Kidney epithelial cell (primary cell): ENCODE results near the gene REXO5. TPM values are rescaled to one million over a fixed set of nuclear protein-coding genes. Genes with fewer than 3 reads are reported as not detected.
A peak's percentile ranks its signal among the peaks of the same experiment; 100 is the strongest.
"Not testable (repeated sequence)": the region's sequence is repeated elsewhere in the genome, so short reads cannot be mapped to it uniquely, and the experiment has no call there.

ENCODE experiments used
- DNase-seq: peaks from one replicate; pipeline ENCODE4 v3.0.0-alpha.2; 2010; ENCODE audit warnings: low read depth
- H3K27me3 ChIP-seq: 2 replicates; pipeline ENCODE4 v1.6.0; 2011; ENCODE audit warnings: low read length; ENCODE audit not compliant: control insufficient read depth, insufficient read depth
- H3K36me3 ChIP-seq: 2 replicates; pipeline ENCODE4 v1.5.1; 2011; ENCODE audit warnings: low read length; ENCODE audit not compliant: control insufficient read depth, insufficient read depth
- H3K4me3 ChIP-seq: 2 replicates; pipeline ENCODE4 v1.5.1; 2011; ENCODE audit warnings: low read depth, mild to moderate bottlenecking, control low read depth, low read length
- total RNA-seq: library from RNA; depleted of rRNA; stranded (reverse); fragments of >200 nt; gene quantifications from 2 replicates; pipeline ENCODE4 v1.2.3, GENCODE V29; 2015
- TF ChIP-seq, protein P1 (sequence below): IDR thresholded peaks from 2 replicates; pipeline ENCODE4 v1.5.1; 2011; ENCODE audit warnings: mild to moderate bottlenecking, moderate library complexity, low read length, control low read depth, inconsistent platforms; ENCODE audit not compliant: insufficient read depth, poor library complexity, severe bottlenecking

REXO5 gene
- total RNA-seq, 1 donor from 2014 or later = 2.7 TPM

DNA sequence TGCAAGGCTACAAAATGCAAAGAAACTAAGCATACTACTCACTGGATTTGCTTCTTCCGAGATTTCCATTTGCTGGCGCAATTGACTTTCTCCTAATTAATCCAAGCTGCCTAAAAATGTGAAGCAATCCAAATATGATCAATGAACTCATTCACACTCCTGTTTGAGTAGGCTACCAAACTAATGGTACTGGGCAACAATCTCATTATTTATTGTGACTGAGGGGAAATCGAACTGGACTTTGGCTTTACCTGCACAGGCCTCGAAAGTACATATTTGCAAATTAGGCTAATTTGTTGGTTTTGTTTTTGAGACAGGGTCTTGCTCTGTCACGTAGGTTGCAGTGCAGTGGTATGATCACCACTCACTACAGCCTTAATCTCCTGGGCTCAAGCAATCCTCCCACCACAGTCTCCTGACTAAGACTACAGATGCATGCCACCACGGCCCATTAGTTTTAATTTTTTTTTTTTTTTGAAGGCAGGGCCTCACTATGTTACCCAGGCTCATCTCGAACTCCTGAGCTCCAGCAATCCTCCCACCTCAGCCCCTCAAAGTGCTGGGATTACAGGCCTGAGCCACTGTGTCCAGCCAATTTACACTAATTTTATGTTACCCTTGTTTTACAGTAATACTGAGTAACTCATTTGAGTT, 2.6 kb upstream of the REXO5 start:
- TF ChIP-seq, protein P1, sequence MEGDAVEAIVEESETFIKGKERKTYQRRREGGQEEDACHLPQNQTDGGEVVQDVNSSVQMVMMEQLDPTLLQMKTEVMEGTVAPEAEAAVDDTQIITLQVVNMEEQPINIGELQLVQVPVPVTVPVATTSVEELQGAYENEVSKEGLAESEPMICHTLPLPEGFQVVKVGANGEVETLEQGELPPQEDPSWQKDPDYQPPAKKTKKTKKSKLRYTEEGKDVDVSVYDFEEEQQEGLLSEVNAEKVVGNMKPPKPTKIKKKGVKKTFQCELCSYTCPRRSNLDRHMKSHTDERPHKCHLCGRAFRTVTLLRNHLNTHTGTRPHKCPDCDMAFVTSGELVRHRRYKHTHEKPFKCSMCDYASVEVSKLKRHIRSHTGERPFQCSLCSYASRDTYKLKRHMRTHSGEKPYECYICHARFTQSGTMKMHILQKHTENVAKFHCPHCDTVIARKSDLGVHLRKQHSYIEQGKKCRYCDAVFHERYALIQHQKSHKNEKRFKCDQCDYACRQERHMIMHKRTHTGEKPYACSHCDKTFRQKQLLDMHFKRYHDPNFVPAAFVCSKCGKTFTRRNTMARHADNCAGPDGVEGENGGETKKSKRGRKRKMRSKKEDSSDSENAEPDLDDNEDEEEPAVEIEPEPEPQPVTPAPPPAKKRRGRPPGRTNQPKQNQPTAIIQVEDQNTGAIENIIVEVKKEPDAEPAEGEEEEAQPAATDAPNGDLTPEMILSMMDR = no peak
- Histone ChIP-seq H3K27me3 (no peaks in the 10 kb centered on the region), H3K4me3 (no peak overlapping the region), H3K36me3 (no peaks in the 10 kb centered on the region)
- DNase-seq = no peak

DNA sequence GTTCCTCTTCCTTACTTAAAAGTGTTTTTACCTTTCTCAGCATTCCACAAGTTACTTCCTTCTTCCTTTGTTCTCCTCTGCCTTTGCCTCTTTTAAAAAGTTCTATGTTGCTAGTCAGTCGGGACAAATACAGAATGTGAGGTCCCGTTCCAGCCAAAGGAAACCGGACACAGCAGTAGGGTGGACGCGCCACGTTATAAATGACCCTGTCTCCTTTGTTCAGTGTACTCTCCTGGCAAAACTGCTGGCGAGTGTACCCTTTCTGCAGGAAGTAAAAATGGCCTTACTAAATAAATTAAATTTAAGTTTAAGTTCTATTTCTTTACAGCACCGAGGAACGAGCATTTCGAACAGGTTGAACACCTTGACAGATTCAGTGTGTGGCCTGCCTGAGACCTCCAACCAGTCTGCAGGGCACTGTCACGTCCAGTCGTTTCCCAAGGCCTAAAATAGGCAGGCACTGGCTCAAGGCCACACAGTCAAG, 601 bp upstream of the REXO5 start:
- not testable (repeated sequence) for H3K27me3 ChIP-seq, H3K36me3 ChIP-seq, DNase-seq
- peak overlapping the region; percentile 79 for H3K4me3 ChIP-seq

DNA sequence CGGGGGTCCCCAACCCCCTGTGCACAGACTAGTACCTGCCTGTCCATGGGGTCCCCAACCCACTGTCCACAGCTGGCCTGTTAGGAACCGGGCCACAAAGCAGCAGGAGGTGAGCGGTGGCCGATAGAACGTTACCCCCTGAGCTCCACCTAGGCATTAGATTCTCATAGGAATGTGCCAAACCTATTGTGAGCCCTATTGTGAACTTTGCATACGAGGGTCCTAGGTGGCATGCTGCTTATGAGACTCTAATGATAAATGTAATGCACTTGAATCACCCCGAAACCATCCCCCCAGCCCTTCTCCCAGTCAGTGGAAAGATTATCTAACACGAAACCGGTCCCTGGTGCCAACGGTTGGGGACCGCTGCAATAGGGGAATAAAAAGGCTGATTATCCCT, 1.5 kb downstream of the REXO5 start:
- Histone ChIP-seq H3K36me3 (no peaks in the 10 kb centered on the region), H3K4me3 (no peak overlapping the region), H3K27me3 (no peaks in the 10 kb centered on the region)
- TF ChIP-seq, protein P1 = no peak
- no peak for DNase-seq

DNA sequence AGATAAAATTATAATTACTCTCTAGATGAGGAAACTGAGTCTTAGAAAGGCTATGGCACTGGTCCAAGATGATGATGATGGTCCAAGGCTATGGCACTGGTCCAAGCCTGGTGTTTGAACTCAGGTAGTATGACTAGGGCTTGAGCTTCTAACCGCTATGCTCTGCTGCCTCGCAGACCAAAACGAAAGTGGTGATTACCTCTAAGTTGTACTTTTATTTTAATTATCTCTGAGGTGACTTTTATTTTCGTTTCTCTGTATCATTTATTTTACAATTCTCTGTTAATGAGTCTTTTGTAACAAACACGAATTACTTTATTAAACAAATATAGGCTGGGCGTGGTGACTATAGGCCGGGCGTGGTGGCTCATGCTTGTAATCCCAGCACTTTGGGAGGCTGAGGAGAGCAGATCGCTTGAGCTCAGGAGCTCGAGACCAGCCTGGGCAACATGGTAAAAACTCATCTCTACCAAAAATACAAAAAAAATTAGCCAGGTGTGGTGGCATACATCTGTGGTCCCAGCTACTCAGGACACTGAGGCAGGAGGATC, 5.6 kb downstream of the REXO5 start:
- no peak overlapping the region for H3K4me3 ChIP-seq
- H3K36me3 ChIP-seq = no peaks in the 10 kb centered on the region
- H3K27me3 ChIP-seq = no peaks in the 10 kb centered on the region
- no peak for DNase-seq
- TF ChIP-seq, protein P1 = no peak

DNA sequence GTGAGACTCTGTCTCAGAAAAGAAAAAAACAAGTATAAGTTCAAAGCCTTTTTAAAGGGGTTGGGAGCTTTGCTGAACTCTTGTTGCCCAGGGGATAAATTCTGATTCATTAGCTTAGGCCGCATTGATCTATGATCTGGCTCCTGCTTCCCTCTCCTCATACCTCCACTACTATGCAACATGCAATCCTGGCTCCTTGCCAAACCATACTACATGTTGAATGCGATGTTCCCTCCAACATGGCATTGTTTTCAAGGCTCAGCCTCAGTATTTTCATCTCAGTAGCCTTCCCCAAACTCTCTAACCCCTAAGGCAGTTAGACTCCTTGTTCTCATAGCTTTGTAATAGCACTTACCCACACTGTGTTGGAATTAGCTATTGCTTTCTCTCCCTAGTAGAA, 6.2 kb downstream of the REXO5 start:
- H3K36me3 ChIP-seq = no peaks in the 10 kb centered on the region
- TF ChIP-seq, protein P1 = no peak
- no peak for DNase-seq
- H3K27me3 ChIP-seq = no peaks in the 10 kb centered on the region
- H3K4me3 ChIP-seq = no peak overlapping the region

DNA sequence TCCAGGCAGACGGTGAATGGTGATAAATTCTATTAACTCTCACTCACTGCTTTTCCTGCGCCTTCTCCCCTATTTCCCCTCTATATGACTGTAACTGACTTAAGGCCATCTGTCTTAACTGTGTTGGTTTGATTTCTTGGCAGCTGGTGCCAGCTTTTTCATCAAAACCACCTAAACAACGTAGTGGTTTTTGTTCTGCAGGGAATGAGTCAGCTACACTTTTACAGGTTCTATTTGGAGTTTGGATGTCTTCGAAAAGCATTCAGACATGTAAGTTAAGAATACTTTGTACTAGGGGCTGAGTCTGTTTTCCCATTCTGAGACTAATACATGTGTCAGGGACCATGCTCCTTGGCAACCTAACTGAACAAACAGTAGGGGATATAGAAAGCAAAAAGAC, 8.5 kb downstream of the REXO5 start:
- DNase-seq = no peak
- H3K36me3 ChIP-seq = no peaks in the 10 kb centered on the region
- H3K4me3 ChIP-seq = no peak overlapping the region
- no peaks in the 10 kb centered on the region for H3K27me3 ChIP-seq
- TF ChIP-seq, protein P1 = no peak
